ENCODE measurements around the gene DCTN3. TPM values are rescaled to one million over a fixed set of nuclear protein-coding genes. Genes with fewer than 3 reads are reported as not detected.

Gene DCTN3
- polyA plus RNA-seq, 3 donors = 120 to 174 (median 143) TPM

DNA sequence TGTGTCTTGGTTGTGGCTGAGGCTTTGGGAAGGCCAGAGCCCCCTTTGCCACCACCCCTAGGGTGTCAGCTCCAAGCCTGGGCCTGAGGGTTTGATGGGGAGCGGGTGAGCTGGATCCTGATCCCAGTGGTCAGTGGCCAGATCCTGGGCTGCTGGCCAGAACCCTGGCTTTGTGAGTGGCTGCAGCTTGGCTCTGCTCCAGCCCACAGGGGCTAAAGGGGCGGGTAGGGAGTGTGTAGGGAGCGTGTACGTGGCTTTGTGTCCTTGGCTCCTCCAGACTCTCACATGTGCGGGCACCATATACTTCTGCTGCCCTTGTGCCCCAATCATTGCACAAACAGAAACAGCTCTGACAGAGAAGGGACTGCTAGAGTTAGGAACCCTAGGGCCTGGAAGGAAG, 30.5 kb upstream of the DCTN3 start:
- Mint-ChIP-seq H3K27ac (no peak overlapping the region), H3K4me1 (peaks cover 43% of the 10 kb centered on the region), H3K36me3 (peaks cover 34 to 44% of the 10 kb centered on the region in 2 donors), H3K9me3 (peaks cover 0 to 4% (median 0%) of the 10 kb centered on the region in 7 donors), H3K27me3 (ENCODE audit: low read depth in 3 of 3) (peaks cover 6 to 14% (median 8%) of the 10 kb centered on the region in 3 donors), H3K4me3 (no peak overlapping the region)
- intact Hi-C loops (cut with micrococcal nuclease) = no loop called here
- Histone ChIP-seq H3K79me2 (ENCODE audit: insufficient read depth, low read length) (peaks cover 4% of the 10 kb centered on the region), H3K36me3 (replicated peaks in 1 of 2; ENCODE audit: control insufficient read depth in 1 of 2, insufficient read depth in 2 of 2, low read length in 2 of 2) (peaks cover 18 to 30% of the 10 kb centered on the region in 2 donors), H3K27me3 (ENCODE audit: control insufficient read depth in 2 of 2, insufficient read depth in 2 of 2, low read length in 2 of 2) (no peaks in the 10 kb centered on the region), H2AFZ (ENCODE audit: insufficient read depth, low read depth, low read length, poor library complexity, severe bottlenecking) (no peak overlapping the region), H4K20me1 (ENCODE audit: insufficient read depth, low read length) (peaks cover 14% of the 10 kb centered on the region), H3K27ac (ENCODE audit: low read depth in 1 of 2, low read length in 2 of 2) (no peak overlapping the region), H3K4me1 (ENCODE audit: control insufficient read depth in 1 of 2, insufficient read depth in 2 of 2, low read length in 2 of 2) (peaks cover 21 to 29% of the 10 kb centered on the region in 2 donors), H3K9ac (ENCODE audit: insufficient read depth, low read length, poor library complexity, severe bottlenecking) (no peak overlapping the region), H3K4me2 (replicated peaks; ENCODE audit: extremely low read depth, low read length, poor library complexity, severe bottlenecking) (no peak overlapping the region), H3K9me3 (replicated peaks in 1 of 2; ENCODE audit: control insufficient read depth in 1 of 2, insufficient read depth in 1 of 2, low read length in 2 of 2) (no peaks in the 10 kb centered on the region), H3K4me3 (replicated peaks in 1 of 3; ENCODE audit: low read depth in 2 of 3, low read length in 3 of 3) (no peak overlapping the region)
- no peak for DNase-seq
- TF ChIP-seq, protein P1, sequence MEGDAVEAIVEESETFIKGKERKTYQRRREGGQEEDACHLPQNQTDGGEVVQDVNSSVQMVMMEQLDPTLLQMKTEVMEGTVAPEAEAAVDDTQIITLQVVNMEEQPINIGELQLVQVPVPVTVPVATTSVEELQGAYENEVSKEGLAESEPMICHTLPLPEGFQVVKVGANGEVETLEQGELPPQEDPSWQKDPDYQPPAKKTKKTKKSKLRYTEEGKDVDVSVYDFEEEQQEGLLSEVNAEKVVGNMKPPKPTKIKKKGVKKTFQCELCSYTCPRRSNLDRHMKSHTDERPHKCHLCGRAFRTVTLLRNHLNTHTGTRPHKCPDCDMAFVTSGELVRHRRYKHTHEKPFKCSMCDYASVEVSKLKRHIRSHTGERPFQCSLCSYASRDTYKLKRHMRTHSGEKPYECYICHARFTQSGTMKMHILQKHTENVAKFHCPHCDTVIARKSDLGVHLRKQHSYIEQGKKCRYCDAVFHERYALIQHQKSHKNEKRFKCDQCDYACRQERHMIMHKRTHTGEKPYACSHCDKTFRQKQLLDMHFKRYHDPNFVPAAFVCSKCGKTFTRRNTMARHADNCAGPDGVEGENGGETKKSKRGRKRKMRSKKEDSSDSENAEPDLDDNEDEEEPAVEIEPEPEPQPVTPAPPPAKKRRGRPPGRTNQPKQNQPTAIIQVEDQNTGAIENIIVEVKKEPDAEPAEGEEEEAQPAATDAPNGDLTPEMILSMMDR (IDR thresholded peaks at IDR 0.05) = no peak
- 100% methylated on average over 1 of the region's 5 CpGs for WGBS (ENCODE audit: insufficient coverage)

DNA sequence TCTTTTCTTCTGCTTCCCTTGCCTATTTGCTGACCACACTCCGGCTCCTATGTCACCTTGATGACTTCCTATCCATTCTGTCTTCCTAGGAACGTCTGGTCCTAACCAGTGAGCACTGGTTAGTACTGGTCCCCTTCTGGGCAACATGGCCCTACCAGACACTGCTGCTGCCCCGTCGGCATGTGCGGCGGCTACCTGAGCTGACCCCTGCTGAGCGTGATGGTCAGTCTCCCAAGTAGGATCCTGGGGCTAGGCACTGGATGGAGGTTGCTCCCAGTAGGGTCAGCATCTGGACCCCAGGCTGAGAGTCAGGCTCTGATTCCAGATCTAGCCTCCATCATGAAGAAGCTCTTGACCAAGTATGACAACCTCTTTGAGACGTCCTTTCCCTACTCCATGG, 28.4 kb upstream of the DCTN3 start:
- H3K27ac ChIP-seq (ENCODE audit: low read depth in 1 of 2, low read length in 2 of 2) = no peak overlapping the region
- TF ChIP-seq, protein P1 (IDR thresholded peaks at IDR 0.05) = no peak
- peaks cover 4 to 8% (median 5%) of the 10 kb centered on the region in 3 donors for H3K27me3 Mint-ChIP-seq (ENCODE audit: low read depth in 3 of 3)
- WGBS (ENCODE audit: insufficient coverage) = 95% methylated on average over 8 of the region's 8 CpGs
- H3K9me3 Mint-ChIP-seq = peaks cover 0 to 2% (median 0%) of the 10 kb centered on the region in 7 donors
- H3K79me2 ChIP-seq (ENCODE audit: insufficient read depth, low read length) = peaks cover 4% of the 10 kb centered on the region
- H2AFZ ChIP-seq (ENCODE audit: insufficient read depth, low read depth, low read length, poor library complexity, severe bottlenecking) = no peak overlapping the region
- H3K4me1 Mint-ChIP-seq = peaks cover 48% of the 10 kb centered on the region
- no peak overlapping the region for H3K9ac ChIP-seq (ENCODE audit: insufficient read depth, low read length, poor library complexity, severe bottlenecking)
- H3K4me3 ChIP-seq (replicated peaks in 1 of 3; ENCODE audit: low read depth in 2 of 3, low read length in 3 of 3) = no peak overlapping the region
- H3K27me3 ChIP-seq (ENCODE audit: control insufficient read depth in 2 of 2, insufficient read depth in 2 of 2, low read length in 2 of 2) = no peaks in the 10 kb centered on the region
- peak overlapping the region in 1 of 2 donors; percentile 14 for H3K4me3 Mint-ChIP-seq
- peaks cover 24 to 34% of the 10 kb centered on the region in 2 donors for H3K4me1 ChIP-seq (ENCODE audit: control insufficient read depth in 1 of 2, insufficient read depth in 2 of 2, low read length in 2 of 2)
- no peak overlapping the region for H3K4me2 ChIP-seq (replicated peaks; ENCODE audit: extremely low read depth, low read length, poor library complexity, severe bottlenecking)
- peaks cover 18 to 30% of the 10 kb centered on the region in 2 donors for H3K36me3 ChIP-seq (replicated peaks in 1 of 2; ENCODE audit: control insufficient read depth in 1 of 2, insufficient read depth in 2 of 2, low read length in 2 of 2)
- no peaks in the 10 kb centered on the region for H3K9me3 ChIP-seq (replicated peaks in 1 of 2; ENCODE audit: control insufficient read depth in 1 of 2, insufficient read depth in 1 of 2, low read length in 2 of 2)
- H4K20me1 ChIP-seq (ENCODE audit: insufficient read depth, low read length) = peaks cover 14% of the 10 kb centered on the region
- peak overlapping the region in 2 of 7 donors; percentile 15 to 16 for H3K27ac Mint-ChIP-seq
- intact Hi-C loops (cut with micrococcal nuclease) = no loop called here
- DNase-seq = no peak
- H3K36me3 Mint-ChIP-seq = peaks cover 34 to 44% of the 10 kb centered on the region in 2 donors

Data from CD14-positive monocyte (primary cell).